Upper lobe of right lung (tissue), 1 donor: ENCODE data around the gene KIT. TPM values are rescaled to one million over a fixed set of nuclear protein-coding genes. Genes with fewer than 3 reads are reported as not detected.

Experiments used
- ATAC-seq: fragments of 200-7000 bp; cut with Tn5 transposase; one replicate; pipeline ENCODE4 v1.9.1; 2020; ENCODE audit warnings: mild to moderate bottlenecking, moderate library complexity
- DNase-seq: peaks from one replicate; pipeline ENCODE4 v3.0.0-alpha.2; 2020
- H3K27ac ChIP-seq: fragments of 200-600 bp; one replicate; pipeline ENCODE4 v1.8.0; 2022
- H3K27me3 ChIP-seq: fragments of 200-600 bp; one replicate; pipeline ENCODE4 v1.8.0; 2022; ENCODE audit warnings: mild to moderate bottlenecking
- H3K36me3 ChIP-seq: fragments of 200-600 bp; one replicate; pipeline ENCODE4 v1.8.0; 2022
- H3K4me1 ChIP-seq: fragments of 200-600 bp; one replicate; pipeline ENCODE4 v1.8.0; 2022
- H3K4me3 ChIP-seq: fragments of 200-600 bp; one replicate; pipeline ENCODE4 v1.8.0; 2022; ENCODE audit warnings: mild to moderate bottlenecking
- H3K9me3 ChIP-seq: fragments of 200-600 bp; one replicate; pipeline ENCODE4 v1.8.0; 2022
- intact Hi-C: fragments of 100-400 bp; cut with DNase I; formaldehyde crosslinking; loops from one replicate; pipeline ENCODE4 v1.11.0; 2022
- long read RNA-seq: library from polyadenylated mRNA; unstranded; transcript quantifications from one replicate; pipeline ENCODE4 v2.0.0, GENCODE V29; 2021
- total RNA-seq: library from RNA; stranded (reverse); fragmentation: NEBNext Ultra II Directional; extraction: Animal tissue kit (Norgen Biotek cat#: 25700); gene quantifications from one replicate; pipeline ENCODE4 v1.2.1, GENCODE V29; 2021
- TF ChIP-seq, protein P1 (sequence below): fragments of 200-600 bp; IDR thresholded peaks from one replicate; pipeline ENCODE4 v1.8.0; 2022; ENCODE audit warnings: antibody characterized with exemption
- donor health status: DM: no; HTN: yes; CAD: no; lungs with severe emphysema.

Gene KIT
- 33.3 TPM for total RNA-seq
- long read RNA-seq, full-length matches to known transcripts, result 30 of 65 reads
- long read RNA-seq, partial matches to known transcripts, result 7 of 65 reads
- long read RNA-seq, other reads (novel, unspliced or antisense), result 28 of 65 reads

DNA sequence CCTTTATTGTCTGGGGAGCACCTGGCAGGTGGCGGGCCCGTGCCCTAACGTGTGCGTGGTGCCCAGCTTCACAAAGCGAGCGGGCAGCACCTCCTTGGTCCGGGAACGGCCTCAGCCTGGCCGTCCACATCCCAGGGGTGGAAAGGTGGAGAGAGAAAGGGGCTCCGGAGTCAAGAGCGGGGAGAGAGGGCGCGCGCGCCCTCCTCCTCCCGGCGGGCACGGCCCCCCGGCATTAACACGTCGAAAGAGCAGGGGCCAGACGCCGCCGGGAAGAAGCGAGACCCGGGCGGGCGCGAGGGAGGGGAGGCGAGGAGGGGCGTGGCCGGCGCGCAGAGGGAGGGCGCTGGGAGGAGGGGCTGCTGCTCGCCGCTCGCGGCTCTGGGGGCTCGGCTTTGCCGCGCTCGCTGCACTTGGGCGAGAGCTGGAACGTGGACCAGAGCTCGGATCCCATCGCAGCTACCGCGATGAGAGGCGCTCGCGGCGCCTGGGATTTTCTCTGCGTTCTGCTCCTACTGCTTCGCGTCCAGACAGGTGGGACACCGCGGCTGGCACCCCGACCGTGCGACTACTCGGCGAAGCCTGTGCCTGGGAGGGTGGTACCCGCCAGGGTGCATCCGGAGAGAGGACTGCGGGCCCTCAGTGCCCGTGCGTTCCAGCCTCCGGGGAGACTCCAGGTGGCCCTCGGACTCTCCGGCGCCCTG is at the start of gene KIT:
Gene KIT, plus strand, starts transcription at position 407 of the 701 bp plus-strand sequence. Its CDS starts 58 bp downstream, at position 465.
- no peaks in the 10 kb centered on the region for H3K9me3 ChIP-seq
- peaks cover 31% of the 10 kb centered on the region for H3K27me3 ChIP-seq
- ATAC-seq, result peak; percentile 61
- H3K27ac ChIP-seq, result peak within 1 kb of the TSS; percentile 61
- DNase-seq, result peak; percentile 72
- peaks cover 14% of the 10 kb centered on the region for H3K4me1 ChIP-seq
- H3K36me3 ChIP-seq, result no peaks in the 10 kb centered on the region
- intact Hi-C loops, result no loop called here
- TF ChIP-seq, protein P1, sequence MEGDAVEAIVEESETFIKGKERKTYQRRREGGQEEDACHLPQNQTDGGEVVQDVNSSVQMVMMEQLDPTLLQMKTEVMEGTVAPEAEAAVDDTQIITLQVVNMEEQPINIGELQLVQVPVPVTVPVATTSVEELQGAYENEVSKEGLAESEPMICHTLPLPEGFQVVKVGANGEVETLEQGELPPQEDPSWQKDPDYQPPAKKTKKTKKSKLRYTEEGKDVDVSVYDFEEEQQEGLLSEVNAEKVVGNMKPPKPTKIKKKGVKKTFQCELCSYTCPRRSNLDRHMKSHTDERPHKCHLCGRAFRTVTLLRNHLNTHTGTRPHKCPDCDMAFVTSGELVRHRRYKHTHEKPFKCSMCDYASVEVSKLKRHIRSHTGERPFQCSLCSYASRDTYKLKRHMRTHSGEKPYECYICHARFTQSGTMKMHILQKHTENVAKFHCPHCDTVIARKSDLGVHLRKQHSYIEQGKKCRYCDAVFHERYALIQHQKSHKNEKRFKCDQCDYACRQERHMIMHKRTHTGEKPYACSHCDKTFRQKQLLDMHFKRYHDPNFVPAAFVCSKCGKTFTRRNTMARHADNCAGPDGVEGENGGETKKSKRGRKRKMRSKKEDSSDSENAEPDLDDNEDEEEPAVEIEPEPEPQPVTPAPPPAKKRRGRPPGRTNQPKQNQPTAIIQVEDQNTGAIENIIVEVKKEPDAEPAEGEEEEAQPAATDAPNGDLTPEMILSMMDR, result no peak
- peak within 1 kb of the TSS; percentile 60 for H3K4me3 ChIP-seq

DNA sequence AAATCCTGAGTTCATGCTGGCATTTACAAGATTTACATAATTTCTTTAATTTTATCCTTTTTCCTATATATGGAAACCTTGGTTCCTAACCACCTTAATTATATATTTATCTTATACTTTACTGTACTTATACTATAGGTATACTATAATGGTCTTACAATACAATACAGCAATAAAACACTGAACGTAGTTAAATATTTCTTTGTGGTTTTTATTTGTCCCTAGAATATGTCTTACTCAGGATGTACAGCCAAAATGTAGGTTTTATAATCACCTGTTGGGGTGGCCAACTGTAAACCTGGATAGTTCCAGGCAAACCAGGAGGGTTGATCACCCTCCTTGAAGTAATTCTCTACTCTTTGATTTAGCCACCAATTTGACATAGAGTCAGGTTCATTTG is 48.4 kb upstream of the KIT start:
- H3K27me3 ChIP-seq, result no peaks in the 10 kb centered on the region
- H3K36me3 ChIP-seq, result no peaks in the 10 kb centered on the region
- TF ChIP-seq, protein P1, result no peak
- intact Hi-C loops, result no loop called here
- no peaks in the 10 kb centered on the region for H3K4me1 ChIP-seq
- DNase-seq (no peak), ATAC-seq (no peak)
- H3K9me3 ChIP-seq, result no peaks in the 10 kb centered on the region
- H3K4me3 ChIP-seq, result no peak overlapping the region
- H3K27ac ChIP-seq, result no peak overlapping the region

DNA sequence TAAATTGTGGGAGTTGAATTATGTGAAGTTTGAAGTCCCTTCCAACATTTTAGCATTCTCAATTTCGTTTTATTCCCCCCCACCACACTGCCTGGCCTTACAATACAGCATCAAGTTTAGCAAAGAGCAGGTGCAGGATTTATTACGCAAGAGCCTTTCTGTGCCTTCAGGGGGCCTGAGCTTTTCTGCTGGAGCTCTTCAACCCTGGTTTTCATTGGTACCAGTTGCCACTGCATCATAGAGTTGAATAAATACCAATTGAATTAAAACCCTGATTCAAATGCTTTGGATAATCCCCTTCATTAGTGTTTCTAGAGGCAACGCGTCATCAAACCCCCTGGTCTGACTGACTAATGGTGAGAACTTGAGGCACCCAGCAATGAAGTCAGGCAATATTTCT is 43.6 kb upstream of the KIT start:
- H3K27ac ChIP-seq, result no peak overlapping the region
- no peaks in the 10 kb centered on the region for H3K4me1 ChIP-seq
- H3K36me3 ChIP-seq, result no peaks in the 10 kb centered on the region
- ATAC-seq, result no peak
- DNase-seq, result no peak
- TF ChIP-seq, protein P1, result no peak
- no peaks in the 10 kb centered on the region for H3K27me3 ChIP-seq
- intact Hi-C loops, result no loop called here
- H3K9me3 ChIP-seq, result no peaks in the 10 kb centered on the region
- no peak overlapping the region for H3K4me3 ChIP-seq

DNA sequence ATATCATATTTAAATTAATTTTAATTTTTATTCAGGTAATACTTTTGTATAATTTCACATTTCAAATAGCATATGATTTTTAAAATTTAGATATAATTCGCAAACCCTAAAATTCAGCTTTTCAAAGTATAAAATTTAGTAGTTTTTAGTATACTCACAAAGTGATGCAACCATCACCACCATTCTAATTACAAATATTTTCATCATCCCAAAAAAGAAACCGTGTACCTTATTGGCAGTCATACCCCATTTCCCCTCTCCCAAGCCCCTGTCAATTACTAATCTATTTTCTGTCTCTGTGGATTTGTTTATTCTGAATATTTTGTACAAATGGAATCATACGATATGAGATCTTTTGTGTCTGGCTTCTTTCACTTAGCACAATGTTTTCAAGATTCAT is 37.0 kb upstream of the KIT start:
- ATAC-seq, result no peak
- no peak overlapping the region for H3K4me3 ChIP-seq
- DNase-seq, result no peak
- intact Hi-C loops, result no loop called here
- H3K4me1 ChIP-seq, result no peaks in the 10 kb centered on the region
- H3K27ac ChIP-seq, result no peak overlapping the region
- H3K9me3 ChIP-seq, result no peaks in the 10 kb centered on the region
- no peaks in the 10 kb centered on the region for H3K36me3 ChIP-seq
- TF ChIP-seq, protein P1, result no peak
- no peaks in the 10 kb centered on the region for H3K27me3 ChIP-seq

DNA sequence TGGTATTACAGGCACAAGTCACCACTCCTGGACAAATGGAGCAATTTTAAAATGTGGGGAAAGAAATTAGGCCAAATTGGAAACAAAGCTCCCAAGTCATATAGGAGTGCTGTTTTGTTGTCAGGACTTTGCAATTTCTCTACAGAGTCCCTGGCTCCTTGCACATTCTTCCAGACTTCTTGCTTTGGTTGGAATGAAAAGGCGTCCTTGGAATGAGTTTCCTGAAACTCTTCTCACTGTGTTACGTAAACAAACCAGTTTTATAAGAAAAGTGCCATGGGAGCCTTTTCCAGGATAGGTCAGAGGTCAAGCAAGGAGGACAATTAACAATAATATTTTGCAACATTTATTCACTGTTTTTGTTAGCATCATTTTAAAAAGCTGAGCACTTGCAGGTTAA is 32.4 kb upstream of the KIT start:
- no peak for DNase-seq

More for the DNA sequence above, 32.4 kb upstream of the KIT start:
- Histone ChIP-seq H3K4me3 (no peak overlapping the region), H3K36me3 (no peaks in the 10 kb centered on the region), H3K9me3 (no peaks in the 10 kb centered on the region), H3K27me3 (no peaks in the 10 kb centered on the region), H3K27ac (no peak overlapping the region), H3K4me1 (no peaks in the 10 kb centered on the region)
- TF ChIP-seq, protein P1, result no peak
- intact Hi-C loops, result no loop called here
- no peak for ATAC-seq
